ENCODE results near the gene EGFR.

- TF ChIP-seq CTCF (IDR thresholded peaks at IDR 0.05; ENCODE audit: low read length) (no peak), EZH2 (optimal IDR thresholded peaks at IDR 0.05; ENCODE audit: low read depth, low read length) (no peak)
Observed at GRCh38 chr7:55110282-55110992, 91.6 kb downstream of the EGFR start.
